HUES6 (cell line): ENCODE data around the gene FBXO40.
A peak's percentile ranks its signal among the peaks of the same experiment; 100 is the strongest.

Experiments used
- H3K27ac ChIP-seq: 2 replicates; pipeline ENCODE4 v1.7.0; 2013; ENCODE audit warnings: low read depth, mild to moderate bottlenecking, low read length, inconsistent platforms
- H3K27me3 ChIP-seq: 2 replicates; pipeline ENCODE4 v1.6.1; 2013; ENCODE audit warnings: low read length; ENCODE audit not compliant: control insufficient read depth, insufficient read depth
- H3K36me3 ChIP-seq: 2 replicates; pipeline ENCODE4 v1.6.1; 2013; ENCODE audit warnings: low read length; ENCODE audit not compliant: control insufficient read depth, insufficient read depth
- H3K4me1 ChIP-seq: 2 replicates; pipeline ENCODE4 v1.6.1; 2013; ENCODE audit warnings: low read length; ENCODE audit not compliant: control insufficient read depth, insufficient read depth
- H3K4me3 ChIP-seq: 2 replicates; pipeline ENCODE4 v1.5.1; 2013; ENCODE audit warnings: low read depth, low read length
- H3K9ac ChIP-seq: one replicate; pipeline ENCODE4 v1.6.1; 2013; ENCODE audit warnings: mild to moderate bottlenecking, low read length
- H3K9me3 ChIP-seq: 2 replicates; pipeline ENCODE4 v1.6.1; 2013; ENCODE audit warnings: low read depth, low read length; ENCODE audit not compliant: control insufficient read depth, insufficient read depth

Gene FBXO40

GRCh38 chr3:121592856-121593702, at the start of gene FBXO40:
Gene FBXO40, plus strand, starts transcription at chr3:121593379. Its CDS starts 27,197 bp downstream, at chr3:121620576.
- Histone ChIP-seq H3K27me3 (no peaks in the 10 kb centered on the region), H3K9ac (peak within 1 kb of the TSS; percentile 83), H3K9me3 (no peaks in the 10 kb centered on the region), H3K4me1 (peaks cover 18% of the 10 kb centered on the region), H3K4me3 (peak within 1 kb of the TSS; percentile 12; the same call in 1 of the 2 replicates), H3K27ac (peak within 1 kb of the TSS; percentile 86), H3K36me3 (no peaks in the 10 kb centered on the region)

GRCh38 chr3:121545049-121545573, 48.1 kb upstream of the FBXO40 start:
- Histone ChIP-seq H3K36me3 (peaks cover 34% of the 10 kb centered on the region), H3K4me1 (no peaks in the 10 kb centered on the region), H3K9ac (peak overlapping the region; percentile 93), H3K27ac (peak overlapping the region; percentile 10; the same call in 1 of the 2 replicates), H3K4me3 (peak overlapping the region; percentile 94), H3K9me3 (no peaks in the 10 kb centered on the region), H3K27me3 (no peaks in the 10 kb centered on the region)

GRCh38 chr3:121545574-121546455, 47.4 kb upstream of the FBXO40 start, which contains the start of gene POLQ:
Gene POLQ, minus strand, starts transcription at chr3:121545988. Its CDS starts 111 bp downstream, at chr3:121545877.
- H3K9me3 ChIP-seq: no peaks in the 10 kb centered on the region
- H3K9ac ChIP-seq: peak within 1 kb of the TSS; percentile 93
- peaks cover 29% of the 10 kb centered on the region for H3K36me3 ChIP-seq
- no peaks in the 10 kb centered on the region for H3K27me3 ChIP-seq
- peak within 1 kb of the TSS; percentile 94 for H3K4me3 ChIP-seq
- H3K4me1 ChIP-seq: no peaks in the 10 kb centered on the region
- peak within 1 kb of the TSS; percentile 10; the same call in 1 of the 2 replicates for H3K27ac ChIP-seq

GRCh38 chr3:121552379-121552778, 40.8 kb upstream of the FBXO40 start:
- peaks cover 7% of the 10 kb centered on the region; the same call in 1 of the 2 replicates for H3K4me1 ChIP-seq
- H3K9ac ChIP-seq: no peak overlapping the region
- H3K4me3 ChIP-seq: no peak overlapping the region
- H3K36me3 ChIP-seq: no peaks in the 10 kb centered on the region
- no peaks in the 10 kb centered on the region for H3K27me3 ChIP-seq
- H3K9me3 ChIP-seq: no peaks in the 10 kb centered on the region
- H3K27ac ChIP-seq: no peak overlapping the region

- no peak overlapping the region for H3K4me3 ChIP-seq
- H3K36me3 ChIP-seq: no peaks in the 10 kb centered on the region
- no peak overlapping the region for H3K27ac ChIP-seq
- no peak overlapping the region for H3K9ac ChIP-seq
- H3K9me3 ChIP-seq: no peaks in the 10 kb centered on the region
- no peaks in the 10 kb centered on the region for H3K27me3 ChIP-seq
- peaks cover 7% of the 10 kb centered on the region; the same call in 1 of the 2 replicates for H3K4me1 ChIP-seq
Measured at GRCh38 chr3:121552797-121553196, 40.4 kb upstream of the FBXO40 start.

- H3K9ac ChIP-seq: no peak overlapping the region
- no peak overlapping the region for H3K27ac ChIP-seq
- H3K36me3 ChIP-seq: no peaks in the 10 kb centered on the region
- H3K4me3 ChIP-seq: no peak overlapping the region
- no peaks in the 10 kb centered on the region for H3K9me3 ChIP-seq
- no peaks in the 10 kb centered on the region for H3K27me3 ChIP-seq
- peaks cover 13% of the 10 kb centered on the region for H3K4me1 ChIP-seq
Measured at GRCh38 chr3:121557426-121557934, 35.7 kb upstream of the FBXO40 start.

- Histone ChIP-seq H3K9me3 (no peaks in the 10 kb centered on the region), H3K27ac (no peak overlapping the region), H3K9ac (no peak overlapping the region), H3K27me3 (no peaks in the 10 kb centered on the region), H3K4me3 (no peak overlapping the region), H3K4me1 (peaks cover 12% of the 10 kb centered on the region), H3K36me3 (no peaks in the 10 kb centered on the region)
Measured at GRCh38 chr3:121562148-121562547, 31.0 kb upstream of the FBXO40 start.

- Histone ChIP-seq H3K27ac (no peak overlapping the region), H3K27me3 (no peaks in the 10 kb centered on the region), H3K4me3 (no peak overlapping the region), H3K9ac (no peak overlapping the region), H3K9me3 (no peaks in the 10 kb centered on the region), H3K36me3 (no peaks in the 10 kb centered on the region), H3K4me1 (peaks cover 13% of the 10 kb centered on the region)
Measured at GRCh38 chr3:121566773-121567172, 26.4 kb upstream of the FBXO40 start.

GRCh38 chr3:121567649-121568048, 25.5 kb upstream of the FBXO40 start, which contains the start of gene ARGFX:
Gene ARGFX, plus strand, starts transcription at chr3:121567949. Its CDS starts 2,765 bp downstream, at chr3:121570714.
- peaks cover 5% of the 10 kb centered on the region; the same call in 1 of the 2 replicates for H3K4me1 ChIP-seq
- H3K9me3 ChIP-seq: no peaks in the 10 kb centered on the region
- no peak within 1 kb of the TSS for H3K27ac ChIP-seq
- H3K27me3 ChIP-seq: no peaks in the 10 kb centered on the region
- no peak within 1 kb of the TSS for H3K4me3 ChIP-seq
- H3K9ac ChIP-seq: no peak within 1 kb of the TSS
- H3K36me3 ChIP-seq: no peaks in the 10 kb centered on the region

- Histone ChIP-seq H3K27me3 (no peaks in the 10 kb centered on the region), H3K36me3 (no peaks in the 10 kb centered on the region), H3K27ac (no peak overlapping the region), H3K4me1 (peaks cover 8% of the 10 kb centered on the region), H3K4me3 (no peak overlapping the region), H3K9ac (no peak overlapping the region), H3K9me3 (no peaks in the 10 kb centered on the region)
Measured at GRCh38 chr3:121574449-121574848, 18.7 kb upstream of the FBXO40 start.
